ENCODE data around the gene PKDREJ. TPM values are rescaled to one million over a fixed set of nuclear protein-coding genes. Genes with fewer than 3 reads are reported as not detected.
A peak's percentile ranks its signal among the peaks of the same experiment; 100 is the strongest.
"Not testable (repeated sequence)": the region's sequence is repeated elsewhere in the genome, so short reads cannot be mapped to it uniquely, and the experiment has no call there.

The PKDREJ gene, protein sequence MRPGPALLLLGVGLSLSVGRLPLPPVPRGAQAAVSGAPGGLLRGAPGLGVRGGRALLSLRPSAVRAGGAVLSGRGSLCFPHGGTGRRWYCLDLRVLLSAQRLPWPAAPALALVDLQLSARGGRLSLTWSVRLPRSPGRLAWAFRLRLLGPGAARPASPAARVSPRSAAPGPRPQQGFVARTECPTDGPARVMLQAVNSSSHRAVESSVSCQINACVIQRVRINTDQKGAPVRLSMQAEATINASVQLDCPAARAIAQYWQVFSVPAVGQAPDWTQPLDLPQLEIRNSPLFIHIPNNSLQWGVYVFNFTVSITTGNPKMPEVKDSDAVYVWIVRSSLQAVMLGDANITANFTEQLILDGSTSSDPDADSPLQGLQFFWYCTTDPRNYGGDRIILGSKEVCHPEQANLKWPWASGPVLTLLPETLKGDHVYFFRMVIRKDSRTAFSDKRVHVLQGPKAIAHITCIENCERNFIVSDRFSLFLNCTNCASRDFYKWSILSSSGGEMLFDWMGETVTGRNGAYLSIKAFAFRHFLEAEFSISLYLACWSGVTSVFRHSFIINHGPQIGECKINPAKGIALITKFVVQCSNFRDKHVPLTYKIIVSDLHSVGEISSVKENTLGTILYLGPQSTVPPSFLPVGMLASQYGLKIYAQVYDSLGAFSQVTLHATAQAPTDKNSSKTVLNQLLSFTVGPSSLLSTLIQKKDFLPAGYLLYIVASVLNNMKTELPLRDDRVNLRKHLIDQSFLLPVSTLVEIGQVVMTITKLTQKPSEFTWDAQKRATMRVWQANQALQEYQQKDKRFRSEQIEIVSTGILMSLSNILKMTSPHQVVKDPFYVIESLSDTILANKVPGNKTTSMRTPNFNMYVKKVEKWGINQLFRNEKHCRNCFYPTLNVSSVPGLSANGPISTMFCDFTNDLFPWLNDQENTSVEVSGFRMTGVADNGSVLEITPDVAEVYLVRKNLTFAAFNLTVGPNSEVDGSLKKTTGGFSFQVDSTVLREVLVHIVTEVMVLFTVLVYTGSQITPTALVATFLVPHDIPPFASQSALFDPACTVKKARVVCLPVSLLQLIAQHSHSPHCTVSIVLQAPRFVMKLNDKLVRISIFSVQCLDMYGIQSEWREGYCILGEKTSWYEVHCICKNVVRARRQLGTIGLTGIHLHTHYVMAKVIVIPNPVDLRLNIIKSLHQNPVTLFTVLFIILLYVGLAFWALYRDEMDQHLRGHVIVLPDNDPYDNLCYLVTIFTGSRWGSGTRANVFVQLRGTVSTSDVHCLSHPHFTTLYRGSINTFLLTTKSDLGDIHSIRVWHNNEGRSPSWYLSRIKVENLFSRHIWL (N-terminal part only)
- not detected for total RNA-seq

GRCh38 chr22:46263216-46263590 is at the start of gene PKDREJ:
Gene PKDREJ (minus strand): TSS chr22:46263343. CDS start chr22:46263322, 21 bp downstream.
- Mint-ChIP-seq H3K36me3 (ENCODE audit: low read depth) (peaks cover 25% of the 10 kb centered on the region), H3K27me3 (ENCODE audit: low read depth) (peaks cover 70% of the 10 kb centered on the region), H3K4me3 (peak within 1 kb of the TSS; percentile 12), H3K9me3 (ENCODE audit: insufficient read depth) (peaks cover 19% of the 10 kb centered on the region), H3K27ac (no peak within 1 kb of the TSS), H3K4me1 (ENCODE audit: low read depth) (peaks cover 12% of the 10 kb centered on the region)
- POLR2A ChIA-PET, result no interaction called here
- CTCF ChIA-PET, result no interaction called here
- DNase-seq (no peak), ATAC-seq (no peak)

DNA sequence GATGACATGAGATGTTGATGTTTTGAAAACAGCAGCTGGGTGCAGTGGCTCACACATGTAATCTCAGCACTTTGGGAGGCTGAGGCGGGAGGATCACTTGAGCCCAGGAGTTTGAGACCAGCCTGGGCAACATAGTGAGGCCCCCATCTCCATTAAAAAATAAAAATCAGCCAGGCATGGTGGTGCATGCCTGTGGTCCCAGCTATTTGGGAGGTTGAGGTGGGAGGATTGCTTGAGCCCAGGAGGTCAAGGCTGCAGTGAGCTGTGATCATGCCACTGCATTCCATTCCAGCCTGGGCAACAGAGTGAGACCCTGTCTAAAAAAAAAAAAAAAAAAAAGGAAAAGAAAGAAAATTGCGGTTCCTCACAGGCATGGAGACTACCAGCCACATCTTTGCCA is 49.7 kb upstream of the PKDREJ start:
- H3K4me3 Mint-ChIP-seq; ATAC-seq; H3K27me3 Mint-ChIP-seq (ENCODE audit: low read depth); DNase-seq; H3K27ac Mint-ChIP-seq; POLR2A ChIA-PET; H3K9me3 Mint-ChIP-seq (ENCODE audit: insufficient read depth); H3K4me1 Mint-ChIP-seq (ENCODE audit: low read depth): not testable (repeated sequence)
- CTCF ChIA-PET, result interaction anchor here (0.9 to 2.3 kb wide), 3 partner anchors 55 to 196 kb away, joined by 3 to 7 read pairs (median 4); no protein-coding TSS in a partner anchor
- H3K36me3 Mint-ChIP-seq (ENCODE audit: low read depth), result peaks cover 63% of the 10 kb centered on the region

DNA sequence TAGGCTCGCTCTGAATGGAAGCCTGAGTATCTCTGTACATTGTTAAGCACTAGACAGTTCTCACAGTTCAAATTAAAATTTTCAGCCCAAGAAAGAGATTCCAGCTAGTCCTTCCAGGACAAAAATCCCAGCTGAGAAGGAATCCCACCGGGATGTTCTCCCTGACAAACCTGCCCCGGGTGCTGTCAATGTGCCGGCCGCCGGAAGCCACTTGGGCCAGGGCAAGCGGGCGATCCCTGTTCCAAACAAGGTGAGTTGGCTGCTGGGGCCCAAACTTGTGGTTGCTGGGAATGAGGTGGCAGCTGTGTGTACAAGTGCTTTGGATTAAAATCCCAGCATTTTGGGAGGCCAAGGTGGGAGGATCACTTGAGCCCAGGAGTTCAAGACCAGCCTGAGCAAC is 48.9 kb upstream of the PKDREJ start:
- Mint-ChIP-seq H3K4me3 (no peak overlapping the region), H3K27ac (no peak overlapping the region), H3K36me3 (ENCODE audit: low read depth) (peaks cover 58% of the 10 kb centered on the region), H3K9me3 (ENCODE audit: insufficient read depth) (no peaks in the 10 kb centered on the region), H3K4me1 (ENCODE audit: low read depth) (peaks cover 6% of the 10 kb centered on the region), H3K27me3 (ENCODE audit: low read depth) (no peaks in the 10 kb centered on the region)
- DNase-seq (no peak), ATAC-seq (no peak)
- CTCF ChIA-PET, result interaction anchor here (1.3 to 2.3 kb wide), 2 partner anchors 190 to 195 kb away, joined by 3 to 7 read pairs; no protein-coding TSS in a partner anchor
- POLR2A ChIA-PET, result interaction anchor here (0.6 kb wide), 1 partner anchor 308 kb away, joined by 4 read pairs; no protein-coding TSS in a partner anchor

GRCh38 chr22:46309526-46310085 is 46.5 kb upstream of the PKDREJ start:
- Mint-ChIP-seq H3K27ac (no peak overlapping the region), H3K27me3 (ENCODE audit: low read depth) (no peaks in the 10 kb centered on the region), H3K9me3 (ENCODE audit: insufficient read depth) (no peaks in the 10 kb centered on the region), H3K4me1 (ENCODE audit: low read depth) (peaks cover 10% of the 10 kb centered on the region), H3K4me3 (no peak overlapping the region), H3K36me3 (ENCODE audit: low read depth) (peaks cover 55% of the 10 kb centered on the region)
- DNase-seq (no peak), ATAC-seq (no peak)
- CTCF ChIA-PET, result interaction anchor here (1.3 kb wide), 1 partner anchor 188 kb away, joined by 6 read pairs; no protein-coding TSS in a partner anchor
- POLR2A ChIA-PET, result no interaction called here

GRCh38 chr22:46308283-46308988 is 45.3 kb upstream of the PKDREJ start:
- ChIA-PET CTCF (no interaction called here), POLR2A (no interaction called here)
- ATAC-seq (no peak), DNase-seq (no peak)
- no peaks in the 10 kb centered on the region for H3K9me3 Mint-ChIP-seq (ENCODE audit: insufficient read depth)
- no peaks in the 10 kb centered on the region for H3K27me3 Mint-ChIP-seq (ENCODE audit: low read depth)
- peaks cover 55% of the 10 kb centered on the region for H3K36me3 Mint-ChIP-seq (ENCODE audit: low read depth)
- peaks cover 20% of the 10 kb centered on the region for H3K4me1 Mint-ChIP-seq (ENCODE audit: low read depth)
- no peak overlapping the region for H3K4me3 Mint-ChIP-seq
- H3K27ac Mint-ChIP-seq, result no peak overlapping the region

GRCh38 chr22:46303347-46303965 is 40.3 kb upstream of the PKDREJ start:
- no peaks in the 10 kb centered on the region for H3K27me3 Mint-ChIP-seq (ENCODE audit: low read depth)
- CTCF ChIA-PET, result interaction anchor here (1.4 kb wide), 1 partner anchor 186 kb away, joined by 5 read pairs; no protein-coding TSS in a partner anchor
- ATAC-seq, result no peak
- H3K4me3 Mint-ChIP-seq, result no peak overlapping the region
- no peaks in the 10 kb centered on the region for H3K9me3 Mint-ChIP-seq (ENCODE audit: insufficient read depth)
- H3K36me3 Mint-ChIP-seq (ENCODE audit: low read depth), result peaks cover 66% of the 10 kb centered on the region
- POLR2A ChIA-PET, result no interaction called here
- peaks cover 44% of the 10 kb centered on the region for H3K4me1 Mint-ChIP-seq (ENCODE audit: low read depth)
- no peak for DNase-seq
- peak overlapping the region; percentile 7 for H3K27ac Mint-ChIP-seq

GRCh38 chr22:46300491-46300890 is 37.3 kb upstream of the PKDREJ start:
- no peak overlapping the region for H3K4me3 Mint-ChIP-seq
- peak overlapping the region; percentile 25 for H3K27ac Mint-ChIP-seq
- ChIA-PET CTCF (interaction anchor here (1.3 to 1.5 kb wide), 2 partner anchors 50 to 178 kb away, joined by 3 to 5 read pairs; partner anchors contain the start of gene CDPF1), POLR2A (interaction anchor here (0.9 kb wide), 1 partner anchor 300 kb away, joined by 3 read pairs; no protein-coding TSS in a partner anchor)
- ATAC-seq, result no peak
- H3K27me3 Mint-ChIP-seq (ENCODE audit: low read depth), result no peaks in the 10 kb centered on the region
- H3K36me3 Mint-ChIP-seq (ENCODE audit: low read depth), result peaks cover 63% of the 10 kb centered on the region
- DNase-seq, result no peak
- H3K4me1 Mint-ChIP-seq (ENCODE audit: low read depth), result peaks cover 55% of the 10 kb centered on the region
- H3K9me3 Mint-ChIP-seq (ENCODE audit: insufficient read depth), result no peaks in the 10 kb centered on the region

DNA sequence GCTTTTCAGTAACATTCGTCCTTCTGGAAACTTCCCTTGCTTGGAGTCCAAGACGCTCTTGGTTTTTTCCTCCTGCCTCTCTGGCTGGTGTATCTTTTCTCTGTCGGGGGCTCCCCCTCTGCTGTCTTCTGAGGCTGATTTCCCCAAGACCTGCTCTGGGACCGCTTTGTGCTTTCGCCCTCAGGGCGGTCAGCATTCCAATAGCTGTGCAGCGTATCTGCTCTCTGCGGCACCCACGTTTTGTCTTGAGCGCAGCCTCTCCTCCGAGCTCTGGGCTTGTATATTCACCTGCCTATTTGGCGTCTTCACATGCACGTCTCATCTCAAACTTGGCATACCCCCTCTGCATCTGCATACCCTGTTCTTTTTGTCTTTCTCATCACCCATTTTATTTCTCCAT is 36.0 kb upstream of the PKDREJ start:
- peaks cover 61% of the 10 kb centered on the region for H3K4me1 Mint-ChIP-seq (ENCODE audit: low read depth)
- POLR2A ChIA-PET, result no interaction called here

GRCh38 chr22:46297151-46297812 is 34.1 kb upstream of the PKDREJ start:
- H3K27me3 Mint-ChIP-seq (ENCODE audit: low read depth), result no peaks in the 10 kb centered on the region
- no peaks in the 10 kb centered on the region for H3K9me3 Mint-ChIP-seq (ENCODE audit: insufficient read depth)
- ChIA-PET POLR2A (interaction anchor here (0.6 to 2.6 kb wide), 5 partner anchors 9 to 284 kb away, joined by 3 to 10 read pairs (median 4); partner anchors contain the start of gene CDPF1), CTCF (interaction anchor here (0.9 kb wide), 1 partner anchor 10 kb away, joined by 3 read pairs; no protein-coding TSS in a partner anchor)
- H3K4me1 Mint-ChIP-seq (ENCODE audit: low read depth), result peaks cover 65% of the 10 kb centered on the region
- DNase-seq, result peak; percentile 41
- ATAC-seq, result peak; percentile 15
- H3K27ac Mint-ChIP-seq, result peak overlapping the region; percentile 77
- H3K36me3 Mint-ChIP-seq (ENCODE audit: low read depth), result peaks cover 67% of the 10 kb centered on the region
- H3K4me3 Mint-ChIP-seq, result peak overlapping the region; percentile 89

More for the DNA sequence above, 36.0 kb upstream of the PKDREJ start:
- CTCF ChIA-PET, result interaction anchor here (1.3 to 1.5 kb wide), 2 partner anchors 49 to 177 kb away, joined by 3 to 5 read pairs; partner anchors contain the start of gene CDPF1
- H3K27ac Mint-ChIP-seq, result no peak overlapping the region
- H3K9me3 Mint-ChIP-seq (ENCODE audit: insufficient read depth), result no peaks in the 10 kb centered on the region
- ATAC-seq (no peak), DNase-seq (no peak)
- H3K27me3 Mint-ChIP-seq (ENCODE audit: low read depth), result no peaks in the 10 kb centered on the region
- H3K4me3 Mint-ChIP-seq, result peak overlapping the region; percentile 89
- peaks cover 65% of the 10 kb centered on the region for H3K36me3 Mint-ChIP-seq (ENCODE audit: low read depth)
